Neural progenitor cell (in vitro differentiated cells): Measurements from ENCODE around the gene BCL7A.

Experiments
- EZH2 ChIP-seq: fragments of 200-600 bp; sonication (generic); IDR thresholded peaks from 2 replicates; pipeline ENCODE4 v1.6.1; 2017; ENCODE audit warnings: antibody characterized with exemption, mild to moderate bottlenecking, moderate library complexity
- EZH2phosphoT487 ChIP-seq: fragments of 200-600 bp; sonication (generic); IDR thresholded peaks from 2 replicates; pipeline ENCODE4 v1.6.1; 2017; ENCODE audit warnings: antibody characterized with exemption
- TF ChIP-seq, protein P1 (sequence below): fragments of 200-600 bp; sonication (generic); IDR thresholded peaks from 2 replicates; pipeline ENCODE4 v1.5.1; 2017; ENCODE audit warnings: antibody characterized with exemption, mild to moderate bottlenecking

- TF ChIP-seq, protein P1, sequence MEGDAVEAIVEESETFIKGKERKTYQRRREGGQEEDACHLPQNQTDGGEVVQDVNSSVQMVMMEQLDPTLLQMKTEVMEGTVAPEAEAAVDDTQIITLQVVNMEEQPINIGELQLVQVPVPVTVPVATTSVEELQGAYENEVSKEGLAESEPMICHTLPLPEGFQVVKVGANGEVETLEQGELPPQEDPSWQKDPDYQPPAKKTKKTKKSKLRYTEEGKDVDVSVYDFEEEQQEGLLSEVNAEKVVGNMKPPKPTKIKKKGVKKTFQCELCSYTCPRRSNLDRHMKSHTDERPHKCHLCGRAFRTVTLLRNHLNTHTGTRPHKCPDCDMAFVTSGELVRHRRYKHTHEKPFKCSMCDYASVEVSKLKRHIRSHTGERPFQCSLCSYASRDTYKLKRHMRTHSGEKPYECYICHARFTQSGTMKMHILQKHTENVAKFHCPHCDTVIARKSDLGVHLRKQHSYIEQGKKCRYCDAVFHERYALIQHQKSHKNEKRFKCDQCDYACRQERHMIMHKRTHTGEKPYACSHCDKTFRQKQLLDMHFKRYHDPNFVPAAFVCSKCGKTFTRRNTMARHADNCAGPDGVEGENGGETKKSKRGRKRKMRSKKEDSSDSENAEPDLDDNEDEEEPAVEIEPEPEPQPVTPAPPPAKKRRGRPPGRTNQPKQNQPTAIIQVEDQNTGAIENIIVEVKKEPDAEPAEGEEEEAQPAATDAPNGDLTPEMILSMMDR = no peak
- no peak for TF ChIP-seq EZH2
- TF ChIP-seq EZH2phosphoT487 = no peak
Measured at GRCh38 chr12:122106843-122107242, 85.2 kb downstream of the BCL7A start.
